A549 treated with Hydrocortisone at 1 μM for 4 hours (cell line): ENCODE measurements around the gene ILF2. TPM values are rescaled to one million over a fixed set of nuclear protein-coding genes. Genes with fewer than 3 reads are reported as not detected.

ENCODE experiments used
- total RNA-seq: library from RNA; stranded (reverse); fragments of 200-300 nt; extraction: Qiagen RNA extraction; gene quantifications from 5 replicates; pipeline ENCODE4 v1.2.3, GENCODE V29; 2022

ILF2 gene
- 260 to 307 TPM (median 274 TPM) in 5 replicates for total RNA-seq

DNA sequence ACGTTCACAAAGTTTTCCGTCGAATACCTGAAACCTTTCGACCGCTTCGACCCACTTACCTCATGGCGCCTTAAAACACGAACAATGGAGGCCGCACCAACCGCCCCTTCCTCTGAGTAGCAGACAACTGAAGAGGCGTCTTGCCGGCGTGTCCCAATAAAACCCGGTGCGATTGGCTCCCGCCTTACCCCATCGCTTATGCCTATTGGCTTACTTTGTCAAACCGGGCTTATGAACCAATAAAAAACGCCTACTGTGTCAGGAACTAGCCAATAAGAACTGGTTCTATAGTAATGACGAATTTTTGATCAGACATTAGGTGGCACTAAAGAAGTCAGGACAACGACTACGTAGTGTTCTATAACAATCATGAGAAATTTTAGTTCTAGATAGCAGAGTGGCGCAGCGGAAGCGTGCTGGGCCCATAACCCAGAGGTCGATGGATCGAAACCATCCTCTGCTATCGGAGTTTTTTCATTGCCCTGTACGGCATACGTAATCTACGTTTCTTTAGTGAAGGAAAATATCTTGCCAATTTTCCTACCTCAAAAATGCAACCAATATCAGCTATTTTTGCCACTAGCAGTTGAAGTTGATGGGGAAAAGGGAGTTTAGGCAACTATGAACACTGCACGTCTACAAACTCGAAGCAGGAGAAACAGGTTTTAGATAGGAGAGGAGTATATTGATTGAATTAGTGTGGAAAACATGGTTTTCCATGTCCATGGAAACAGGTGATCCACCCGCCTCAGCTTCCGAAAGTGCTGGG, at the start of gene ILF2:
Gene ILF2, minus strand, starts transcription at position 135 of the 769 bp plus-strand sequence. Its CDS starts 71 bp downstream, at position 64.

DNA sequence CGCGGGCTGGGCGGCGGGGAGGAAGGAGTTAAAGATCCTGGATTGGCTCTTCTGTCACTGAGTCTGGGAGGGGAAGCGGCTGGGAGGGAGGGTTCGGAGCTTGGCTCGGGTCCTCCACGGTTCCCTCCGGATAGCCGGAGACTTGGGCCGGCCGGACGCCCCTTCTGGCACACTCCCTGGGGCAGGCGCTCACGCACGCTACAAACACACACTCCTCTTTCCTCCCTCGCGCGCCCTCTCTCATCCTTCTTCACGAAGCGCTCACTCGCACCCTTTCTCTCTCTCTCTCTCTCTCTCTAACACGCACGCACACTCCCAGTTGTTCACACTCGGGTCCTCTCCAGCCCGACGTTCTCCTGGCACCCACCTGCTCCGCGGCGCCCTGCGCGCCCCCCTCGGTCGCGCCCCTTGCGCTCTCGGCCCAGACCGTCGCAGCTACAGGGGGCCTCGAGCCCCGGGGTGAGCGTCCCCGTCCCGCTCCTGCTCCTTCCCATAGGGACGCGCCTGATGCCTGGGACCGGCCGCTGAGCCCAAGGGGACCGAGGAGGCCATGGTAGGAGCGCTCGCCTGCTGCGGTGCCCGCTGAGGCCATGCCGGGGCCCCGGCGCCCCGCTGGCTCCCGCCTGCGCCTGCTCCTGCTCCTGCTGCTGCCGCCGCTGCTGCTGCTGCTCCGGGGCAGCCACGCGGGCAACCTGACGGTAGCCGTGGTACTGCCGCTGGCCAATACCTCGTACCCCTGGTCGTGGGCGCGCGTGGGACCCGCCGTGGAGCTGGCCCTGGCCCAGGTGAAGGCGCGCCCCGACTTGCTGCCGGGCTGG, 7.9 kb upstream of the ILF2 start, which contains the start of gene NPR1:
Gene NPR1, plus strand, starts transcription at position 170 of the 818 bp plus-strand sequence. Its CDS starts 421 bp downstream, at position 591.

DNA sequence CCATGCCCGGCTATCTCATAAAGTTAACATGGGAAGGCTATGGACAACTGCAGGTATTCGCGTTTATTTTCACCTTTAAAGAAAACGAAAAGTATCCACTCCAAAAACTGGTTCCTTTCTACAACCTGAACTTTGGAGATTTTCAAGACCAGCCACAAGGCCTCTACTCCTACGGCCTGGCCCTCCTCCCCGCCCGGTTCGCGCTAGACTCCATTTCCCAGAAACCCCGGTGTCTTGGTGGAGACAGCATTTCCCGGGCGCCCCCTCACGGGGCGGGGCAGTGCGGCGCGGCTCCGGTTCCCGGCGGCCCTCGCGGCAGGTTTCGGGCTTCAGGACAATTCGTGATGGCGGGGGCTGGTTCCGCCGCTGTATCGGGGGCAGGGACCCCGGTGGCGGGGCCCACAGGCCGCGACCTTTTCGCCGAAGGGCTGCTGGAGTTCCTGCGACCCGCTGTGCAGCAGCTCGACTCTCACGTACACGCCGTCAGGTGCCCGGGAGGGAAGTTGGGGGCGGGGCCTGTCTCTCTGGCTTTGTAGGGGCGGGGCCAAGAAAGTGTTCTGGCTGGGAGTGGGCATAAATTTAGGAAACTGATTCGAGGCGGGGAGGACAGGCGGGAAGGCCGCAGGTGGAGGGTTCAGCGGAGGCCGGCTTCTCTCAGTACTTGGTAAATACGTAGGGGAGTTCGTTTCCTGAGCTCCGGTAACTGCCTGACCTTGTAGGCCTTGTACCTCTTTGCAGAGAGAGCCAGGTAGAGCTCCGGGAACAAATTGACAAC, 12.2 kb downstream of the ILF2 start, which contains the start of gene SNAPIN:
Gene SNAPIN, plus strand, starts transcription at position 304 of the 775 bp plus-strand sequence. Its CDS starts 41 bp downstream, at position 345.

DNA sequence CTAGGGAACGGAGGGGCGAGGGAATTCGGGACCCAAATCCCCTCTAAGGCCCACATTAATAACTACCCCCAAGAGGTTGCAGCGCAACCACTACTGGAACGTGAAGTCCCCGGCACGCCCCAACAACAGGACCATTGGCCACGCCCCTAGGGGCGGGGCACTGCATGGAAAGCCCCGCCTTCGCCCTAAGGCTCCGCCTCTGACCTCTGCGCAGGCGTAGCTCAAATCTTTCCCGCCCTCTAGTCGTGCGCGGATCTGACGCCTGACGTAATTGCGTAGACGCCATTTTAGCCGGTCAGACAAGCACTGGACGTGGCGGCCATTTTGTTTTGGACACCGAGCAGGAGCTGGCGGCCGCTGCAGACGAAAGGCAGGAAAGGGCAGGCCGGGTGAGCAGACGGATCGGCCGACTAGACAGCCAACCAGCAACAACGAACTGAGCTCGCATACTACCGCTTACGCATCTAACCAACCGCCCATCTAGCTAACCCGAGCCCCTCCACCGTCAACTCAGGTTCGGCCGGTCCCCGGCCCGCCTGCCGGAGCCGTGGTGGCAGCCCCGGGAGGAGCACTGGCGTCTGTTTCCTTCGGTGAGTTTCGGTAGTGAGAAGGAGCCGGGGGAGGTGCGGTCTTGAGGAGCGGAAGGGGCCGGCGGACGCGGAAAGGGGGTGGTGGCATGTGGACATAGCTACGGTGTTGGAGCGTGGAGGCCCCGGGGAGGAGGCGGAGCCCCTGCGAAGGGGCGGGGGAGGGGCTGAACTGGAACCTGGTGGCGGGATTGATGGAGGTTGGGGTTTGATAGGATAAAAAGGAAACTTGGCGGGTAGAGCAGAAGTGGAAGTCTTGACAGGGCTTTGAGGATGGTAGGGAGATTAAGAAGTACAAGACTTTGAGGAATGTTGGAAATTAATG, 36.8 kb downstream of the ILF2 start, which contains the start of gene CHTOP:
Gene CHTOP, plus strand, starts transcription at position 313 of the 912 bp plus-strand sequence. CDS start 2,523 bp downstream, outside the sequence.

DNA sequence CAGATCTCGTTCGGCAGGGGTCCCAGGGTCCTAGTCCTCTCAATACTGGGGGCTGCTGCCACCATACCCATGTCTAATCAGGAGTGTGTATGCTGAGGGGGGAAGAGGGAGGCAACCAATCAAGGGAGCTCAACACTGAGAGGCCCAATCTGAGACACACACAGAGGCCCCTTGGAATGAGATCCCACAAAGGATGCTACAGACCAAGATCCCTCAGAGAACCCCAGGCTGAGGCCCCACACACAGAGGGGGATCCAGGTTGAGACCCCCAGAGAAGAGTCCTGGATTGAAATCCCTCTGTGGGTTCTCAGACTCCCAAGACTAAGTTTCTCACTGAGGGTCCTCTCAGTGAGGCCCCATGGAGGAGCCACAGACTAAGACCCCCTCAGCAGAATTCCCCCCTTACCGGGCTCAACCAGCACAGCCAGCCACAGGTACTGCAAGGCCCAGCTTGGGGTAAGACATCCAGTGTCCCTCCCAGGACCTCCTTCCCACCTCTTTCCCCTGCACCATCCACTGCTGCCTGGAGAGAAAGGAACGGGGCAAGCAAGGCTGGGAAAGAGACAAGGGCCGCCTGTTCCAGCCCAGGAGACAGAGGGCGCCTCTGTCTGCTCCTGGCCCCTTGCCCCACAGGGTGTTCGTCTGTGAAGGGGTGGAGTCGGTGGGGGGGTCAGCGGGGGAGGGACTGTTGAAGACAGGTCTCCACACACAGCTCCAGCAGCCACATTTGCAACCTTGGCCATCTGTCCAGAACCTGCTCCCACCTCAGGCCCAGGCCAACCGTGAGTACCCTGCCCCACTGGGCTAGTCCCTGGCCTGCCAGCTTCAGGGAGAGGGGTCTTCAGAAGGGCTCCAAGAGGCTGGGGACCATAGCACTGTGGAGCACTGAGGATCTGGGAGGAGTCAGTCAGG, 42.8 kb downstream of the ILF2 start, which contains the start of gene S100A1:
Gene S100A1, plus strand, starts transcription at position 720 of the 912 bp plus-strand sequence. CDS start 2,088 bp downstream, outside the sequence.

DNA sequence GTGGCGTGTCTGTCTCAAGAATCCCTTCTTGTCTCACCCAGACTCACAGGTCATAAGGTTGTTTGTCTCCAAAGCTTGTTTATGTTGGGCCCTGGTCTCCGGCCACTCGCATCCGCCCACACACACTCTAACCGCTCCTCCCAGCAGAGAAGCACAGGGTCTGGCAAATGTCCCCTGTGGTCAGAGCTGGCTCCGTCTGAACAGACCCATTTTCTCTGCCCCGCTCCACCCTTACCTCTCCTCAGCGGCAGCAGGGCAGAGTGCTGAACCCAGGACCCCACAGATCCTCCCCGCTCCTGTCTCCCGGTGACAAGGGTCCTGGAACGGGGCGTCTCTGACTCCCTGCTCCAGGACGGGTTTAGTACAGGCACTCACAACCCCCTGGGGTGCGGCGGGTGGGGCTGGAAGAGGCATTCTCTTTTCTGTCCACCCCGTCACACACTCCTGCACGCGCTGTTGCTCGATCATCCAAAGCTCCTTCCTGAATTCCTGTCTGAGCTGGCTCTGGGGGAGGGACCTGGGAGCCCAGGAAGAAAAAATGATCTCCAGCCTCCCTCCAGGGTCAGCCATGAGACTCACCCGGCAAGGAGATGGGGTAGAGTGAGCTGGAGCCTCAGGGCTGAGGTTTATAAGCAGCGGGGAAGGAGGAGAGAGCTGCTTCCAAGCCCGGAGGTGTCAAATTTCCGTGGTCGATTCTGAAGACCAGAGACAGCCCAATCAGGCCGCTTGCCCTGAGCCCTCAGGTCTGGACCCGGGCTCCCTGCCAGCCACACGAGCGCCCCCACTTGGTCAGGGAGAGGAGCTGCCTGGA, 43.7 kb downstream of the ILF2 start, which contains the start of gene S100A13:
Gene S100A13, minus strand, starts transcription at position 602 of the 811 bp plus-strand sequence. CDS start 1,033 bp downstream, outside the sequence.

DNA sequence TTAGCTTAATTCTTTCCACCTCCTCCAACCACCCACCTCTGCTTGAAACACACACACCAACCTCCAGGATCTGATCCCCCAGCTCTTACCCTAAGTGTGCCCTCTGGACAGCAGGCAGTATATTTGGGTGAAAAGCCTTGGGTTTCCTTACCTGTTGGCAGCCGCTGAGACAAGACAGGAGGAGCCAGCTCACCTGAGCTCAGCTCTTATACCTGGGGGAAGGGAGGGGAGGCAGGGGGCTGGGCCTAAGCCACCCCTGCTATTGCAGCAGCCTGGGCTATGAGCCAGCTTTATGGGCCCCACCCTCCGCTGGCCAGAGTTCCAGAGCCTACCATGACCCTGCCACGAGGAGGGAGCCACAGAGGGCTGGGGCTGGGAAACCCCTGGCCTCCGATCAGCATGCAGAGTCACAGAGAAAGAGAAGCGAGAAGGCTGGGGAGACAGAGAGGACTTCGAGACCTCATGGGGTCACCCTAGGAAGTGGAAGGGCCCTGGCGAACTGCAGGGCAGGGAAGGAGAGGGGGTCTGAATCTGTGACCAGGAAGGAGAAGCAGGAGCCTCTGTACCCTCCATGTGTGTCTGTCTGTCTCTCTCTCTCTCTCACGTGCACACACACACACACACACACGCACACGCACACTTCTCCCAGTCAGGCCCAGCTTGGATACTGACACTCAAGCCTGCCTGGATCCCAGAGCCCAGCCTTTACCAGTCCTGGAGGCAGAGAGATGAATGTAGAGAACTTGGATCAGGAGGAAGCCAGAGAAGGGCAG, 54.5 kb downstream of the ILF2 start, which contains the start of gene S100A14:
Gene S100A14, minus strand, starts transcription at position 182 of the 773 bp plus-strand sequence. CDS start 467 bp downstream, outside the sequence.

DNA sequence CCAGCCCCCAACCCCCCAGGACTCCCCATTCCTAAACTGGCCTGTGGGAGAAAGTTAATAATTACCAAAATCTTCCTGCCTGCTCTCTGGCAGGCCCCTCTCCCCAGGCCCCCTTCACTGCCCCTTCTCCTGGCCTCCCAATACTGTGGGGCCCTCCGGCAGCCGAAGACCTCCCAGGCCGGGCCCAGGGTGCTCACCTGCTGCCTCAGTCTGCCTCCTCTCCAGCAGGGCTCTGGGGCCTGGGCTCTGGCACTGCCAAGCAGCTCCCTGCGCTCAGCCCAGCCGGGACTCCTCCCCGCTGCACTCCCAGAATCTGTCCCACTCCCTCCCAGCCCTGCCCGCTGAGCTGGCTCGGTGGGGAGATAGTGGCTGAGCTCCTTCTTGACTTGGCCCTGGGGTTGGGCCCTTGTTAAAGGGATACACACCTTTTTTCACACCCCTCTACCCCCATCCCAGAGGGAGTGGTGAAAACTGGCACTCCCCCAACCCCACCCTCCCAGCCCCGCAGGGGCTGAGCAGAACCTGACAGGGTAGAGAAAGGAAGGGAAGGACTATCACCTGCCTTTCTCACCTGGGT, 58.0 kb downstream of the ILF2 start, which contains the start of gene S100A16:
Gene S100A16, minus strand, starts transcription at position 383 of the 577 bp plus-strand sequence. CDS start 4,986 bp downstream, outside the sequence.

Other genes starting within 250 kb of the ILF2 start
- not detected in 5 replicates for gene S100A7, start 210.3 kb downstream of the ILF2 start, total RNA-seq
- gene S100A6, start 135.0 kb downstream of the ILF2 start, total RNA-seq, result 2,973 to 4,069 TPM (median 3,618 TPM) in 5 replicates
- gene S100A5, start 130.1 kb downstream of the ILF2 start, total RNA-seq, result 0.64 to 1.2 TPM (median 0.83 TPM) in 5 replicates
- 1,517 to 1,961 TPM (median 1,696 TPM) in 5 replicates for gene S100A4, start 125.2 kb downstream of the ILF2 start, total RNA-seq
- 107 to 126 TPM (median 115 TPM) in 5 replicates for gene S100A3, start 121.7 kb downstream of the ILF2 start, total RNA-seq
- 19.0 to 37.7 TPM (median 28.0 TPM) in 5 replicates for gene S100A2, start 105.1 kb downstream of the ILF2 start, total RNA-seq
- 487 to 581 TPM (median 545 TPM) in 5 replicates for gene S100A16, start 57.9 kb downstream of the ILF2 start, total RNA-seq
- 0.14 to 0.82 TPM (median 0.52 TPM) in 5 replicates for gene S100A14, start 54.7 kb downstream of the ILF2 start, total RNA-seq
- 155 to 191 TPM (median 185 TPM) in 5 replicates for gene S100A13, start 43.5 kb downstream of the ILF2 start, total RNA-seq
- 0.61 to 1.1 TPM (median 0.83 TPM) in 5 replicates for gene S100A1, start 42.6 kb downstream of the ILF2 start, total RNA-seq
- gene CHTOP, start 36.9 kb downstream of the ILF2 start, total RNA-seq, result 75.2 to 85.0 TPM (median 76.0 TPM) in 5 replicates
- gene SNAPIN, start 12.3 kb downstream of the ILF2 start, total RNA-seq, result 53.6 to 62.1 TPM (median 59.1 TPM) in 5 replicates
- 1.6 to 2.5 TPM (median 1.9 TPM) in 5 replicates for gene NPR1, start 7.7 kb upstream of the ILF2 start, total RNA-seq
- 18.7 to 21.0 TPM (median 20.5 TPM) in 5 replicates for gene INTS3, start 57.1 kb upstream of the ILF2 start, total RNA-seq
- 0.84 to 1.8 TPM (median 1.0 TPM) in 5 replicates for gene SLC27A3, start 104.4 kb upstream of the ILF2 start, total RNA-seq